NCI-H2029 treated with DMSO at 0.1 percent for 48 hours (cell line): Measurements from ENCODE around the gene TICAM2.

Source experiments
- DNase-seq: peaks from one replicate; lab custom pipeline; 2025; lab: John Stamatoyannopoulos, UW

The TICAM2 gene

DNA sequence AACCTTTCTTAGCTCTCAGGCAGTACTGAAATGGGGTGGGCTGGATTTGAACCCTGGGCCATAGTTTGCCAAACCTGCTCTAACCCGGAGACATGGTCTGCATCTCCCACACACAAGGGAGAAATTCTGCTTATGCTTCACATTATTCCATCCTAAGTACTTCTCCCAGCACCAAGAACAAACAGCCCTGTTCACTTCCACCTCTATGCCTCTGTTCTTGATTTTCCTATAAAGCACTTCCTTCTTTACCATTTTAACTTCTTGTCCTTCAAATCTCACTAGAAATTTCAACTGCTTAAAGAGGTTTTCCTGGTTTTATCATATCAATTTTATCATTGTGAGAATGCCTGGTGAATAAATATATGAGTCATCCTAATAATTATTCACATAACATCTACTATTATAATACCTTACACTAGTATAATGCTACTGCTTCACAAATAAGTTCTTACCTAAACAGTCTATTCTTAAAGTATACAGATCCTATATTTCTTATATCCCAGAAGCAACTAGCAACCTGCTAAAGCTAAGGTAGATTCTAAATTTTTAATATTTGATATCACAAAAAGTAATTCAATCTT lies 70.4 kb downstream of the TICAM2 start:
- DNase-seq, result no peak

DNA sequence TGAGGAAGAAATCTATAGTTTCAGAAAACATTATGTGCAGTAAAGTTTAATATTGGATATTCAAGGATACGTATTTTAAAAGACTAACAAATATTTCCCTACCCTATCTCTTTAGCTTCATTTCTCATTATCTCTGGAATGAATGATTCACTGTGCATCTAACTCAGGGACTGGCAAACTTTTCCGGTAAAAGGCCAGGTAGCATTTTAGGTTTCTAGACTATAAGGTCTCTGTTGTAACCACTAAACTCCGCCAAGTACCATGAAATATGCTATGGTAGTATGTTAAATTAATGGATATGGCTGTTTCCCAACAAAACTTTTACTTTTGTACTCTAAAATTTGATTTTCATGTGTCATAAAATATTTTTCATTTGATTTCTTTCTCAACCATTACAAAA lies 70.9 kb downstream of the TICAM2 start:
- no peak for DNase-seq

DNA sequence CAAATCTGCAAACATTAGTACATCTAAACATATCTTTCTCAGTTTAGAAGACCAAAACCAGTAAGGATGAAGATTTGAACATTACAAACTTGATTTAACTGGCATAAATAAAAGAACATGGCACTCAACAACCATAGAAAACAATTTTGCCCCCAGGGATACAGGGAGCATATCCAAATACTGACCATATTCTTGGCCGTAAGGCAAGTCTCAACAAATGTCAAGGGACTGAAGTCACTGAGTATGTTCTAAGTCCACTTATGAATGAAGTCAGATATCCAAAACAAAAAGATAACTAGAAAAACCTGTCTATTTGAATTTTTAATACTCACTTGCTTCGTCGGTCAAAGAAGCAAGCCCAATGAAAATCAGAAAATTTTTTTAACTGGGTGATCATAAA lies 71.9 kb downstream of the TICAM2 start:
- DNase-seq, result no peak
